ENCODE data around the gene GBE1.

- TF ChIP-seq CTCF (IDR thresholded peaks at IDR 0.05) (no peak), POLR2A (IDR thresholded peaks at IDR 0.05) (no peak)
These were observed 284.8 kb downstream of the GBE1 start for GRCh38 chr3:81476692-81477091.

All from adrenal gland (tissue), 5 donors.